ENCODE measurements around the gene NSFL1C. TPM values are rescaled to one million over a fixed set of nuclear protein-coding genes. Genes with fewer than 3 reads are reported as not detected.
A peak's percentile ranks its signal among the peaks of the same experiment; 100 is the strongest.

NSFL1C gene
- total RNA-seq, 1 donor from 2014 or later = 80.1 TPM

DNA sequence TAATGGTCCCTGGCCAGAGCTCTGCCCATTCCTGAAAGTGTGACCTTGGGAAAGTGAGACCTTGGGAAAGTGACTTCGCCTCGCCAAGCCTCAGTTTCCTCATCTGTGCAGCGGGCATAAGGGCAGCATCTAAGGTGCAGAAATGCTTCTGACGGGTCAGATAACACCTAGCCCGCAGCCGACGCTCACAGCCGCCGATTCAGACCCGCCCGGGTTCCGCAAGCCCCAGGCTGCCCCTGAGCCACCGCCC lies 74.3 kb downstream of the NSFL1C start:
- TF ChIP-seq, protein P1, sequence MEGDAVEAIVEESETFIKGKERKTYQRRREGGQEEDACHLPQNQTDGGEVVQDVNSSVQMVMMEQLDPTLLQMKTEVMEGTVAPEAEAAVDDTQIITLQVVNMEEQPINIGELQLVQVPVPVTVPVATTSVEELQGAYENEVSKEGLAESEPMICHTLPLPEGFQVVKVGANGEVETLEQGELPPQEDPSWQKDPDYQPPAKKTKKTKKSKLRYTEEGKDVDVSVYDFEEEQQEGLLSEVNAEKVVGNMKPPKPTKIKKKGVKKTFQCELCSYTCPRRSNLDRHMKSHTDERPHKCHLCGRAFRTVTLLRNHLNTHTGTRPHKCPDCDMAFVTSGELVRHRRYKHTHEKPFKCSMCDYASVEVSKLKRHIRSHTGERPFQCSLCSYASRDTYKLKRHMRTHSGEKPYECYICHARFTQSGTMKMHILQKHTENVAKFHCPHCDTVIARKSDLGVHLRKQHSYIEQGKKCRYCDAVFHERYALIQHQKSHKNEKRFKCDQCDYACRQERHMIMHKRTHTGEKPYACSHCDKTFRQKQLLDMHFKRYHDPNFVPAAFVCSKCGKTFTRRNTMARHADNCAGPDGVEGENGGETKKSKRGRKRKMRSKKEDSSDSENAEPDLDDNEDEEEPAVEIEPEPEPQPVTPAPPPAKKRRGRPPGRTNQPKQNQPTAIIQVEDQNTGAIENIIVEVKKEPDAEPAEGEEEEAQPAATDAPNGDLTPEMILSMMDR (IDR thresholded peaks at IDR 0.05) = no peak
- DNase-seq (ENCODE audit: extremely low spot score, unreplicated experiment) = no peak
- peaks cover 28% of the 10 kb centered on the region for H3K27me3 Mint-ChIP-seq (ENCODE audit: unreplicated experiment)
- peak overlapping the region; percentile 59 for H3K27ac Mint-ChIP-seq (ENCODE audit: unreplicated experiment)
- H3K4me3 Mint-ChIP-seq (ENCODE audit: unreplicated experiment) = peak overlapping the region; percentile 80
- peaks cover 49% of the 10 kb centered on the region for H3K4me1 Mint-ChIP-seq (ENCODE audit: unreplicated experiment)
- no peaks in the 10 kb centered on the region for H3K9me3 Mint-ChIP-seq (ENCODE audit: unreplicated experiment)
- no peaks in the 10 kb centered on the region for H3K36me3 Mint-ChIP-seq (ENCODE audit: unreplicated experiment)

Other genes with a start within 250 kb of the NSFL1C start
- gene RAD21L1, start 240.8 kb downstream of the NSFL1C start, total RNA-seq = not detected in 2 replicates
- 8.0 and 8.9 TPM in 2 replicates for gene SNPH, start 200.6 kb downstream of the NSFL1C start, total RNA-seq
- gene SDCBP2, start 137.7 kb downstream of the NSFL1C start, total RNA-seq = 0.97 and 1.6 TPM in 2 replicates
- 180 and 187 TPM in 2 replicates for gene FKBP1A, start 73.8 kb downstream of the NSFL1C start, total RNA-seq
- gene SIRPB2, start 24.6 kb upstream of the NSFL1C start, total RNA-seq = not detected in 2 replicates
- not detected in 2 replicates for gene SIRPD, start 90.9 kb upstream of the NSFL1C start, total RNA-seq
- 1.1 TPM in 2 replicates for gene SIRPB1, start 153.2 kb upstream of the NSFL1C start, total RNA-seq
- not detected in 2 replicates for gene SIRPG, start 190.9 kb upstream of the NSFL1C start, total RNA-seq